GM19455 (cell line): ENCODE data around the gene WDFY1.

Source experiments
- ATAC-seq: cut with Tn5 transposase; IDR thresholded peaks from one replicate; pipeline ENCODE4 v1.9.1; 2021; ENCODE audit not compliant: unreplicated experiment

WDFY1 gene

GRCh38 chr2:223930103-223930976, 14.8 kb downstream of the WDFY1 start:
- no peak for ATAC-seq

GRCh38 chr2:223929571-223930102, 15.5 kb downstream of the WDFY1 start:
- ATAC-seq = no peak

- ATAC-seq = no peak
These were observed 16.8 kb downstream of the WDFY1 start for GRCh38 chr2:223928113-223929006.

GRCh38 chr2:223925106-223925505, 20.0 kb downstream of the WDFY1 start:
- no peak for ATAC-seq

- no peak for ATAC-seq
These were observed 21.2 kb downstream of the WDFY1 start for GRCh38 chr2:223923976-223924375.

- no peak for ATAC-seq
These were observed 22.8 kb downstream of the WDFY1 start for GRCh38 chr2:223922308-223922707.

- ATAC-seq = no peak
These were observed 23.9 kb downstream of the WDFY1 start for GRCh38 chr2:223921204-223921603.

GRCh38 chr2:223920109-223920508, 25.0 kb downstream of the WDFY1 start:
- no peak for ATAC-seq

- no peak for ATAC-seq
These were observed 26.4 kb downstream of the WDFY1 start for GRCh38 chr2:223918671-223919134.

- no peak for ATAC-seq
These were observed 28.8 kb downstream of the WDFY1 start for GRCh38 chr2:223916181-223916920.

- ATAC-seq = no peak
These were observed 30.1 kb downstream of the WDFY1 start for GRCh38 chr2:223915071-223915470.

GRCh38 chr2:223914324-223914723, 30.8 kb downstream of the WDFY1 start:
- no peak for ATAC-seq

GRCh38 chr2:223909001-223909741, 36.0 kb downstream of the WDFY1 start:
- ATAC-seq = no peak

GRCh38 chr2:223908304-223908998, 36.7 kb downstream of the WDFY1 start:
- ATAC-seq = no peak

- no peak for ATAC-seq
These were observed 39.1 kb downstream of the WDFY1 start for GRCh38 chr2:223905996-223906395.

GRCh38 chr2:223901854-223902253, 43.3 kb downstream of the WDFY1 start:
- no peak for ATAC-seq

GRCh38 chr2:223901311-223901710, 43.8 kb downstream of the WDFY1 start:
- no peak for ATAC-seq

GRCh38 chr2:223900531-223900930, 44.6 kb downstream of the WDFY1 start:
- ATAC-seq = no peak

- ATAC-seq = no peak
These were observed 45.1 kb downstream of the WDFY1 start for GRCh38 chr2:223900066-223900465.
